ENCODE results near the gene FOXN3.

FOXN3 gene
- long read RNA-seq, transcript FOXN3-219 (5 exons, 2,421 nt): major isoform, 5 of 102 reads
- long read RNA-seq, transcript FOXN3-214 (6 exons, 2,692 nt): major isoform, 5 of 102 reads
- long read RNA-seq, partial matches to known transcripts: 2 of 102 reads
- long read RNA-seq, other reads (novel, unspliced or antisense): 86 of 102 reads

- Histone ChIP-seq H3K27me3 (ENCODE audit: insufficient read depth, poor library complexity, severe bottlenecking) (no peaks in the 10 kb centered on the region), H3K27ac (replicated peaks) (peak within 1 kb of the TSS; percentile 89), H3K4me3 (replicated peaks; ENCODE audit: insufficient read depth, low read length) (peak within 1 kb of the TSS; percentile 71)
- TF ChIP-seq GABPA (IDR thresholded peaks at IDR 0.05; ENCODE audit: low read depth) (no peak), POLR2AphosphoS5 (IDR thresholded peaks at IDR 0.05; ENCODE audit: low read depth) (peak; percentile 22; the same call in 1 of the 2 replicates), REST (IDR thresholded peaks at IDR 0.05; ENCODE audit: insufficient replicate concordance, low read depth) (no peak), CTCF (IDR thresholded peaks at IDR 0.05; ENCODE audit: insufficient read depth, low read length) (no peak), SPI1 (IDR thresholded peaks at IDR 0.05; ENCODE audit: borderline replicate concordance, low read depth) (peak; percentile 34; the same call in 1 of the 2 replicates)
- peak; percentile 74 to 93 for DNase-seq (ENCODE audit: low read depth in 1 of 2, low spot score in 1 of 2)
Observed at GRCh38 chr14:89417091-89417464, at the start of gene FOXN3. FOXN3 (minus strand) TSS chr14:89417233; CDS start chr14:89412476, 4,757 bp downstream.

DNA sequence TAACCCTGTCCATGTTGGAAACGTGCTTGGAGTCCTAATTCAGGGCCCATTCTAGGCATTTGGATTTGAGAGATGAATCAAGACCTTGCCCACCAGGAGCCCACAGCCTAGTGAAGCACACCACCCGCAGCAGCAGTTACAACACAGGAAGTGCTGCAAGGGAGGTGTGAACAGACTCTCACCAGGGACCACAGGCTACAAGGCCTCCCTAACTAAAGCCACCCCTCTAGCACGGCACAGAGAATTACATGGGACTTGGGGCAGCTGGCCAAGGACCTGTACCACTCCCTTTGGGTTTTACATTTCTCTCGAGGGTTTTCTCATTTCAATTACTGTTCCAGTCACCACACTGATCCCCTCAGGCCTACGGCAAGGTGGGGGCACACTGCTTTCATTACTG is 49.5 kb upstream of the FOXN3 start:
- DNase-seq (ENCODE audit: low read depth in 1 of 2, low spot score in 1 of 2): peak; percentile 51 to 78
- TF ChIP-seq POLR2AphosphoS5 (IDR thresholded peaks at IDR 0.05; ENCODE audit: low read depth) (peak; percentile 47; the same call in 1 of the 2 replicates), SPI1 (IDR thresholded peaks at IDR 0.05; ENCODE audit: borderline replicate concordance, low read depth) (no peak; the same call in 1 of the 2 replicates), GABPA (IDR thresholded peaks at IDR 0.05; ENCODE audit: low read depth) (no peak), CTCF (IDR thresholded peaks at IDR 0.05; ENCODE audit: insufficient read depth, low read length) (no peak), REST (IDR thresholded peaks at IDR 0.05; ENCODE audit: insufficient replicate concordance, low read depth) (no peak)
- H3K27ac ChIP-seq (replicated peaks): peak overlapping the region; percentile 60
- H3K27me3 ChIP-seq (ENCODE audit: insufficient read depth, poor library complexity, severe bottlenecking): no peaks in the 10 kb centered on the region
- no peak overlapping the region for H3K4me3 ChIP-seq (replicated peaks; ENCODE audit: insufficient read depth, low read length)

DNA sequence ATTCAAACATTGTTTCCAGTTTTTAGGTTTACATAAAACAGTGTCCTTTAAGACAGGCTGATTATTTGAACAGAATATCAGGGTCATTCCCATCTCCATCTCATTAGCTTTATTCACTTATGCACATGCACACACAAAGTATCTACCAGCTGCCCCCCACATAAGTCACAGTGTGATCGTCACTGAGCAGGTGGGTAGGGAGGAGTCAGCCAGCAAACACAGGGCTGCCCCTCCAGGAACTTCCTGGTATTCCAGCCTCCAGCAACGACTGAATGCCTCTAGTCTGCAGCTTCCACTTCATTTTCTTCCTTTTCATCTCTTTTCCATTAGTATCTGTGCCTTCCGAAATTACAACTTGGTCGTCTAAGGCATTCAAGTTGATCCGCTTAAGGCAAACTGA is 48.8 kb upstream of the FOXN3 start:
- Histone ChIP-seq H3K27ac (replicated peaks) (0 out of 2 replicates have a peak overlapping the region, but pooled peaks have one; percentile 60), H3K27me3 (ENCODE audit: insufficient read depth, poor library complexity, severe bottlenecking) (no peaks in the 10 kb centered on the region), H3K4me3 (replicated peaks; ENCODE audit: insufficient read depth, low read length) (no peak overlapping the region)
- DNase-seq (ENCODE audit: low read depth in 1 of 2, low spot score in 1 of 2): no peak
- TF ChIP-seq SPI1 (IDR thresholded peaks at IDR 0.05; ENCODE audit: borderline replicate concordance, low read depth) (no peak), GABPA (IDR thresholded peaks at IDR 0.05; ENCODE audit: low read depth) (no peak), CTCF (IDR thresholded peaks at IDR 0.05; ENCODE audit: insufficient read depth, low read length) (no peak), REST (IDR thresholded peaks at IDR 0.05; ENCODE audit: insufficient replicate concordance, low read depth) (no peak), POLR2AphosphoS5 (IDR thresholded peaks at IDR 0.05; ENCODE audit: low read depth) (no peak)

Measured in HL-60 (cell line).